GM12878 (cell line): Measurements from ENCODE around the gene FIGNL2. TPM values are rescaled to one million over a fixed set of nuclear protein-coding genes. Genes with fewer than 3 reads are reported as not detected.

Experiments
- ATAC-seq: fragments of 200-7000 bp; cut with Tn5 transposase; 3 replicates; pipeline ENCODE4 v1.9.1; 2020; ENCODE audit warnings: mild to moderate bottlenecking, moderate library complexity
- BruUV-seq: library from RNA; stranded (reverse); fragments of 400-500 nt; replicated peaks from 2 replicates; lab custom pipeline; 2021; lab: Mats Ljungman, UMichigan
- CTCF ChIA-PET: fragments of 300-600 bp; sonication (Branson Sonifier 250); formaldehyde crosslinking; extraction: SDS; loops from one replicate; lab custom pipeline; 2021; ENCODE audit warnings: inconsistent platforms; lab: Yijun Ruan, JAX
- POLR2A ChIA-PET: fragments of 350-600 bp; formaldehyde crosslinking; extraction: SDS; loops from one replicate; lab custom pipeline; 2021; ENCODE audit warnings: inconsistent platforms; lab: Charles Lee
- RAD21 ChIA-PET: fragments of 300-600 bp; sonication (Branson Sonifier 250); formaldehyde crosslinking; loops from one replicate; lab custom pipeline; 2023; ENCODE audit warnings: antibody characterized with exemption; ENCODE audit not compliant: unreplicated experiment; lab: Charles Lee
- SMC1A ChIA-PET: fragments of 300-600 bp; sonication (Branson Sonifier 250); formaldehyde crosslinking; loops from one replicate; lab custom pipeline; 2023; ENCODE audit not compliant: unreplicated experiment, uncharacterized antibody; lab: Charles Lee
- DNase-seq: peaks from one replicate; pipeline ENCODE4 v3.0.0-alpha.2; 2011; ENCODE audit warnings: low read depth, low spot score
- FAIRE-seq: peaks from 3 replicates; lab custom pipeline; 2011; peaks lifted over from hg19 to GRCh38; lab: Jason Lieb, UNC
- H2AFZ ChIP-seq: 2 replicates; pipeline ENCODE4 v1.6.0; 2011; ENCODE audit warnings: low read depth, low read length, control low read depth; ENCODE audit not compliant: control insufficient read depth
- H3K27ac ChIP-seq: 2 replicates; pipeline ENCODE4 v1.5.1; 2011; ENCODE audit warnings: control low read depth; ENCODE audit not compliant: control insufficient read depth, insufficient read depth
- H3K27me3 ChIP-seq, 2 experiments: replicated peaks in 1 of 2; 2 replicates each; pipeline versions ENCODE4 v1.6.0 to v1.6.1; 2011; ENCODE audit warnings: low read length in 1 of 2; ENCODE audit not compliant: control insufficient read depth in 2 of 2, insufficient read depth in 2 of 2
- H3K36me3 ChIP-seq, 2 experiments: 2 replicates each; pipeline ENCODE4 v1.5.1; 2011; ENCODE audit warnings: low read length in 1 of 2; ENCODE audit not compliant: control insufficient read depth in 2 of 2, insufficient read depth in 2 of 2
- H3K4me1 ChIP-seq: 2 replicates; pipeline ENCODE4 v1.6.1; 2011; ENCODE audit warnings: mild to moderate bottlenecking, low read length, moderate library complexity, mixed read lengths; ENCODE audit not compliant: control insufficient read depth, insufficient read depth
- H3K4me2 ChIP-seq: 2 replicates; pipeline ENCODE4 v1.6.0; 2011; ENCODE audit warnings: control low read depth; ENCODE audit not compliant: control insufficient read depth, insufficient read depth
- H3K4me3 ChIP-seq: fragments of 200-600 bp; sonication (generic); 2 replicates; pipeline ENCODE4 v1.5.1; 2016
- H3K79me2 ChIP-seq: 2 replicates; pipeline ENCODE4 v1.6.0; 2011; ENCODE audit warnings: low read length; ENCODE audit not compliant: control insufficient read depth, insufficient read depth
- H3K9ac ChIP-seq: 2 replicates; pipeline ENCODE4 v1.8.0; 2011; ENCODE audit warnings: low read length, control low read depth, mixed read lengths; ENCODE audit not compliant: control insufficient read depth, insufficient read depth
- H3K9me3 ChIP-seq: replicated peaks from 3 replicates; pipeline ENCODE4 v1.5.1; 2011; ENCODE audit warnings: mild to moderate bottlenecking, low read length; ENCODE audit not compliant: control insufficient read depth, insufficient read depth
- H4K20me1 ChIP-seq: 2 replicates; pipeline ENCODE4 v1.6.0; 2011; ENCODE audit not compliant: control insufficient read depth, insufficient read depth
- FOXM1 ChIP-seq: IDR thresholded peaks from 2 replicates; pipeline ENCODE4 v1.6.1; 2012; ENCODE audit warnings: low read depth, mild to moderate bottlenecking, inconsistent platforms, low read length, moderate library complexity
- IRF4 ChIP-seq: IDR thresholded peaks from 2 replicates; pipeline ENCODE4 v1.6.1; 2011; ENCODE audit warnings: low read depth, low read length
- KDM1A ChIP-seq: fragments of 200-600 bp; sonication (generic); IDR thresholded peaks from 2 replicates; pipeline ENCODE4 v1.6.1; 2016; ENCODE audit warnings: borderline replicate concordance
- LARP7 ChIP-seq: fragments of 450-650 bp; IDR thresholded peaks from 2 replicates; pipeline ENCODE4 v1.6.1; 2017; ENCODE audit warnings: mild to moderate bottlenecking
- RAD51 ChIP-seq: fragments of 450-650 bp; IDR thresholded peaks from 2 replicates; pipeline ENCODE4 v1.6.1; 2016; ENCODE audit warnings: moderate library complexity, mild to moderate bottlenecking, inconsistent platforms
- WGBS: methylation state at CpG from one replicate; pipeline ENCODE4 v1.1.6; 2016; ENCODE audit warnings: low lambda C conversion rate; ENCODE audit not compliant: insufficient replicate concordance, insufficient coverage; ENCODE audit errors: missing lambda C conversion rate; 5-methylcytosine and 5-hydroxymethylcytosine counted together
- in situ Hi-C: fragments of 300-500 bp; cut with MboI; formaldehyde crosslinking; loops from 9 replicates; pipeline ENCODE4 v1.14.3; 2018; ENCODE audit warnings: mixed read lengths
- intact Hi-C: fragments of 100-400 bp; cut with micrococcal nuclease; formaldehyde crosslinking; loops from one replicate; pipeline ENCODE4 v1.14.2; 2022; ENCODE audit not compliant: unreplicated experiment
- polyA plus RNA-seq, 11 experiments: library from polyadenylated mRNA; depleted of rRNA in 4 of 11; unstranded in 6 of 11; stranded (reverse) in 5 of 11; fragments of >200 nt; fragmentation: Nextera tagmentation in 4 of 11; fragmentation: Illumina TruSeq in 1 of 11; extraction: Ambion mirVana in 4 of 11; extraction: Trizol in 1 of 11; gene quantifications; 1 replicate in 1 of 11; 2 replicates in 10 of 11; pipeline versions ENCODE4 v1.2.1 to v1.2.3, GENCODE V29; 2011 to 2016; ENCODE audit warnings: inconsistent platforms in 2 of 11, missing spikeins in 2 of 11, low read depth in 1 of 11
- total RNA-seq, 4 experiments: library from RNA; depleted of rRNA in 3 of 4; stranded (reverse); fragments of >200 nt in 3 of 4; fragmentation: Illumina TruSeq in 1 of 4; extraction: Trizol in 1 of 4; gene quantifications; 2 replicates each; pipeline versions ENCODE4 v1.2.1 to v1.2.3, GENCODE V29; 2013 to 2021
- TF ChIP-seq, protein P1 (sequence below): IDR thresholded peaks from 2 replicates; pipeline ENCODE4 v1.6.1; 2011; ENCODE audit warnings: borderline replicate concordance, low read depth, mild to moderate bottlenecking, moderate library complexity, mixed read lengths, low read length; ENCODE audit not compliant: insufficient read depth; ENCODE audit errors: extremely low read length

FIGNL2 gene
- total and polyA plus RNA-seq, 10 of the 15 experiments (the other 5 are each of a cell fraction or from before 2014, with no cell fraction given), result not detected

DNA sequence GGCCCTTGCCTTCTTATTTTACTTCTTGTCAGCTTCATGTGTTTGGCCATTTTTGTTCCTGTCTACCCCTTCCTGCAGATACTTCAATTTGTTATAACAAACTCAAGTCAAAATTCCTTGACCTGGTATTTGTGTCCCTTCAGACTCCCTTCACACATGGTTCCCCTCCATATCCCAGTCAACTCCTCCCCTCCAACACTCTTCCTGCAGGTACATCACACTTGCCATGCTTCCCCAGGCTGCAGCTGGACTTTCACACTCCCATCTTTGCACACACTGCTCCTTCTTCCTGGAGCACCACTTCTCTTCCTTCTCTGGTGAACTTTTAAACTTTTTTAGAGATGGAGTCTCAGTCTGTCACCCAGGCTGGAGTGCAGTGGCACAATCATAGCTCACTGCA, 18.9 kb upstream of the FIGNL2 start (continued):
- no peak for TF ChIP-seq FOXM1

DNA sequence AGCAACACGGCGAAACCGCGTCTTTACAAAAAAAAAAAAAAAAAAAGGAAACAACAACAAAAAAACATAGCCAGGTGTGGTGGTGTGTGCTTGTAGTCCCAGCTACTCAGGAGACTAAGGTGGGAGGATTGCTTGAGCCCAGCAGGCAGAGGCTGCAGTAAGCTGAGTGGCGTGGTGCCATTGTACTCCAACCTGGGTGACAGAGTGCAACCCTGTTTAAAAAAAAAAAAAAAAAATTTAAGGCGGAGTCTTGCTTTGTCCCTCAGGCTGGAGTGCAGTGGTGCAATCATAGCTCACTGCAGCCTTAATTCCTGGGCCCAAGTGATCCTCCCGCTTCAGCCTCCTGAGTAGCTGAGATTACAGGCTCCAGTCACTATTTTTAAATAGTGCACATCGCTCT, 18.2 kb upstream of the FIGNL2 start:
- SMC1A ChIA-PET, result no interaction called here
- H3K36me3 ChIP-seq, result no peaks in the 10 kb centered on the region
- DNase-seq, result no peak
- H3K4me1 ChIP-seq, result no peaks in the 10 kb centered on the region
- TF ChIP-seq IRF4 (no peak), KDM1A (no peak)
- TF ChIP-seq, protein P1, sequence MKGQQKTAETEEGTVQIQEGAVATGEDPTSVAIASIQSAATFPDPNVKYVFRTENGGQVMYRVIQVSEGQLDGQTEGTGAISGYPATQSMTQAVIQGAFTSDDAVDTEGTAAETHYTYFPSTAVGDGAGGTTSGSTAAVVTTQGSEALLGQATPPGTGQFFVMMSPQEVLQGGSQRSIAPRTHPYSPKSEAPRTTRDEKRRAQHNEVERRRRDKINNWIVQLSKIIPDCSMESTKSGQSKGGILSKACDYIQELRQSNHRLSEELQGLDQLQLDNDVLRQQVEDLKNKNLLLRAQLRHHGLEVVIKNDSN, result no peak
- TF ChIP-seq, all 136 proteins: peak for 0
- H3K9ac ChIP-seq, result no peak overlapping the region
- no peaks in the 10 kb centered on the region for H3K9me3 ChIP-seq
- CTCF ChIA-PET, result interaction anchor here (0.7 kb wide), 2 partner anchors 273 to 325 kb away, joined by 3 read pairs; no protein-coding TSS in a partner anchor
- BruUV-seq, result no TSS peak
- 35% methylated on average over 5 of the region's 8 CpGs for WGBS
- POLR2A ChIA-PET, result no interaction called here
- H4K20me1 ChIP-seq, result no peaks in the 10 kb centered on the region
- no peak overlapping the region for H3K4me2 ChIP-seq
- H2AFZ ChIP-seq, result no peak overlapping the region
- peaks cover 20 to 21% of the 10 kb centered on the region in 2 experiments for H3K27me3 ChIP-seq
- RAD21 ChIA-PET, result no interaction called here
- in situ Hi-C loops (no loop called here), intact Hi-C loops (no loop called here)
- no peak for ATAC-seq
- H3K4me3 ChIP-seq, result no peak overlapping the region
- FAIRE-seq, result no peak
- H3K27ac ChIP-seq, result no peak overlapping the region
- H3K79me2 ChIP-seq, result no peaks in the 10 kb centered on the region

DNA sequence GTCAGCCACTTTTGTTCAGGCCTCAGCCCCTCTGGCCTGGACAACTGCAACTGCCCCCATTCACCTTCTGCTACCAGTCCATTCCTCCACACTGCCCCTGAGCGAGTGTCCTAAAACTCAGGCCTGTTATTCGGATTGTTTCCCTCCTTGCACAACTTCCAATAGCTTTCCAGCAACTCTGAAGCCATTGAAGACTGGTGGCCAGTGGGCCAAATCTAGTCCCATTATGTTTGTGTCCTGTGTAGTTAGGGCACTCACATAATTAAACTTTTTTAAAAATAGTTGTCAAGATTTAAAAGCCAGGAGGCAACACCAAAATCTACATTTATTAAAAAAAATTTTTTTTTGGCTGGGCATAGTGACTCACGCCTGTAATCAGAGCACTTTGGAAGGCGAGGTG, 17.8 kb upstream of the FIGNL2 start:
- 6% methylated on average over 4 of the region's 4 CpGs for WGBS
- in situ Hi-C loops, result no loop called here
- CTCF ChIA-PET, result interaction anchor here (0.7 kb wide), 1 partner anchor 273 kb away, joined by 3 read pairs; no protein-coding TSS in a partner anchor
- no peaks in the 10 kb centered on the region for H3K79me2 ChIP-seq
- FAIRE-seq (no peak), DNase-seq (no peak), ATAC-seq (no peak)
- TF ChIP-seq LARP7, result no peak
- no peak for TF ChIP-seq RAD51
- H4K20me1 ChIP-seq, result no peaks in the 10 kb centered on the region
- H3K9me3 ChIP-seq, result no peaks in the 10 kb centered on the region
- SMC1A ChIA-PET, result no interaction called here
- H2AFZ ChIP-seq, result no peak overlapping the region
- BruUV-seq, result no TSS peak
- no peak overlapping the region for H3K4me3 ChIP-seq
- POLR2A ChIA-PET, result no interaction called here
- RAD21 ChIA-PET, result no interaction called here
- H3K36me3 ChIP-seq, result no peaks in the 10 kb centered on the region
- H3K4me1 ChIP-seq, result no peaks in the 10 kb centered on the region
- intact Hi-C loops, result no loop called here
- H3K27me3 ChIP-seq, result peaks cover 20 to 21% of the 10 kb centered on the region in 2 experiments
- H3K27ac ChIP-seq, result no peak overlapping the region
- no peak overlapping the region for H3K4me2 ChIP-seq
- no peak overlapping the region for H3K9ac ChIP-seq
